SK-N-SH (cell line): ENCODE results near the gene MRPL40. TPM values are rescaled to one million over a fixed set of nuclear protein-coding genes. Genes with fewer than 3 reads are reported as not detected.

Experiments
- CTCF ChIA-PET: fragments of 300-600, 350-600 bp; formaldehyde crosslinking; extraction: SDS; loops from one replicate; lab custom pipeline; 2021; lab: Yijun Ruan, JAX
- POLR2A ChIA-PET: fragments of 350-600 bp; sonication (Branson Sonifier 250); formaldehyde crosslinking; extraction: SDS; loops from one replicate; lab custom pipeline; 2020; ENCODE audit warnings: antibody characterized with exemption, inconsistent platforms; lab: Yijun Ruan, JAX
- DNase-seq: peaks from one replicate; pipeline ENCODE4 v3.0.0; 2012
- H2AFZ ChIP-seq: fragments of 200-600 bp; sonication (generic); 2 replicates; pipeline ENCODE4 v1.8.1; 2016; ENCODE audit warnings: antibody characterized with exemption, mild to moderate bottlenecking, low read depth
- H3F3A ChIP-seq: fragments of 200-600 bp; sonication (generic); replicated peaks from 2 replicates; pipeline ENCODE3; 2016; ENCODE audit warnings: antibody characterized with exemption, mild to moderate bottlenecking; ENCODE audit not compliant: insufficient read depth
- H3K27ac ChIP-seq, 2 experiments: fragments of 200-500 bp in 1 of 2; fragments of 200-600 bp in 1 of 2; sonication (Bioruptor generic) in 1 of 2; sonication (generic), shearing (Covaris generic) in 1 of 2; 2 replicates each; pipeline versions ENCODE4 v1.5.1 to v1.6.1; 2014 to 2016; ENCODE audit warnings: low read depth in 2 of 2, inconsistent platforms in 1 of 2, low read length in 1 of 2, mild to moderate bottlenecking in 1 of 2, mixed read lengths in 1 of 2
- H3K27me3 ChIP-seq: fragments of 200-600 bp; sonication (generic), shearing (Covaris generic); 2 replicates; pipeline ENCODE4 v1.6.1; 2016; ENCODE audit warnings: mixed run types; ENCODE audit not compliant: insufficient read depth
- H3K36me3 ChIP-seq, 2 experiments: fragments of 200-500 bp in 1 of 2; fragments of 200-600 bp in 1 of 2; sonication (Bioruptor generic) in 1 of 2; sonication (generic) in 1 of 2; replicated peaks in 1 of 2; 2 replicates each; pipeline versions ENCODE3 to v1.5.1; 2014 to 2016; ENCODE audit warnings: low read length in 1 of 2, mild to moderate bottlenecking in 1 of 2; ENCODE audit not compliant: insufficient read depth in 2 of 2, control insufficient read depth in 1 of 2
- H3K4me1 ChIP-seq, 2 experiments: fragments of 200-500 bp in 1 of 2; fragments of 200-600 bp in 1 of 2; sonication (Bioruptor generic) in 1 of 2; sonication (generic), shearing (Covaris generic) in 1 of 2; 2 replicates each; pipeline versions ENCODE4 v1.5.1 to v1.6.1; 2014 to 2016; ENCODE audit warnings: low read depth in 1 of 2, low read length in 1 of 2, mixed run types in 1 of 2; ENCODE audit not compliant: insufficient read depth in 2 of 2, control insufficient read depth in 1 of 2
- H3K4me2 ChIP-seq: fragments of 200-600 bp; sonication (generic), shearing (Covaris generic); 2 replicates; pipeline ENCODE4 v1.6.1; 2017; ENCODE audit warnings: mixed run types
- H3K4me3 ChIP-seq, 2 experiments: fragments of 200-500 bp in 1 of 2; fragments of 200-600 bp in 1 of 2; sonication (Bioruptor generic) in 1 of 2; sonication (generic), shearing (Covaris generic) in 1 of 2; 2 replicates each; pipeline versions ENCODE4 v1.5.1 to v1.8.1; 2014 to 2016; ENCODE audit warnings: low read depth in 2 of 2, inconsistent platforms in 1 of 2, low read length in 1 of 2, mild to moderate bottlenecking in 1 of 2, mixed read lengths in 1 of 2, moderate library complexity in 1 of 2
- H3K79me2 ChIP-seq: fragments of 200-600 bp; sonication (generic); 2 replicates; pipeline ENCODE4 v1.8.1; 2017; ENCODE audit warnings: mild to moderate bottlenecking; ENCODE audit not compliant: insufficient read depth
- H3K9ac ChIP-seq: fragments of 200-600 bp; sonication (generic); 2 replicates; pipeline ENCODE4 v1.6.1; 2017; ENCODE audit warnings: mixed run types
- H3K9me2 ChIP-seq: fragments of 200-600 bp; sonication (generic); 2 replicates; pipeline ENCODE4 v1.6.1; 2017; ENCODE audit warnings: mixed run types
- H3K9me3 ChIP-seq: fragments of 200-600 bp; sonication (generic); 2 replicates; pipeline ENCODE4 v1.6.1; 2017; ENCODE audit warnings: mixed run types, mild to moderate bottlenecking, moderate library complexity
- H4K20me1 ChIP-seq: fragments of 200-600 bp; sonication (generic); 2 replicates; pipeline ENCODE4 v1.6.1; 2017; ENCODE audit warnings: mild to moderate bottlenecking, mixed run types; ENCODE audit not compliant: insufficient read depth
- MEF2A ChIP-seq: IDR thresholded peaks from 2 replicates; pipeline ENCODE4 v1.4.0; 2012; ENCODE audit warnings: low read depth, borderline replicate concordance
- SIN3A ChIP-seq: IDR thresholded peaks from 2 replicates; pipeline ENCODE4 v1.6.1; 2012; ENCODE audit warnings: low read depth, mild to moderate bottlenecking, low read length, moderate library complexity, borderline replicate concordance
- TAF1 ChIP-seq: IDR thresholded peaks from 2 replicates; pipeline ENCODE4 v1.6.1; 2012; ENCODE audit warnings: low read depth, mild to moderate bottlenecking, low read length, moderate library complexity, borderline replicate concordance
- TEAD4 ChIP-seq: IDR thresholded peaks from 2 replicates; pipeline ENCODE4 v1.4.0; 2012; ENCODE audit warnings: mild to moderate bottlenecking, borderline replicate concordance; ENCODE audit not compliant: insufficient read depth
- WGBS: methylation state at CpG from one replicate; pipeline ENCODE4 v1.1.6; 2017; ENCODE audit warnings: low lambda C conversion rate; 5-methylcytosine and 5-hydroxymethylcytosine counted together
- polyA plus RNA-seq, 3 experiments: library from polyadenylated mRNA; depleted of rRNA; stranded (reverse); fragments of >200 nt; gene quantifications; 2 replicates each; pipeline ENCODE4 v1.2.3, GENCODE V29; 2012
- TF ChIP-seq, protein P1 (sequence below): fragments of 200-600 bp; sonication (generic); IDR thresholded peaks from 2 replicates; pipeline ENCODE4 v1.6.1; 2017; ENCODE audit warnings: antibody characterized with exemption, mild to moderate bottlenecking, moderate library complexity
- TF ChIP-seq, protein P2 (sequence below): IDR thresholded peaks from 2 replicates; pipeline ENCODE4; 2012
- TF ChIP-seq, protein P3 (sequence below): fragments of 150-350 bp; IDR thresholded peaks from 2 replicates; pipeline ENCODE4 v1.6.1; 2017; ENCODE audit warnings: antibody characterized with exemption, low read length, low read depth, borderline replicate concordance

Gene MRPL40
- polyA plus RNA-seq, 1 of the 3 experiments (the other 2 are of a cell fraction), result 34.9 TPM

DNA sequence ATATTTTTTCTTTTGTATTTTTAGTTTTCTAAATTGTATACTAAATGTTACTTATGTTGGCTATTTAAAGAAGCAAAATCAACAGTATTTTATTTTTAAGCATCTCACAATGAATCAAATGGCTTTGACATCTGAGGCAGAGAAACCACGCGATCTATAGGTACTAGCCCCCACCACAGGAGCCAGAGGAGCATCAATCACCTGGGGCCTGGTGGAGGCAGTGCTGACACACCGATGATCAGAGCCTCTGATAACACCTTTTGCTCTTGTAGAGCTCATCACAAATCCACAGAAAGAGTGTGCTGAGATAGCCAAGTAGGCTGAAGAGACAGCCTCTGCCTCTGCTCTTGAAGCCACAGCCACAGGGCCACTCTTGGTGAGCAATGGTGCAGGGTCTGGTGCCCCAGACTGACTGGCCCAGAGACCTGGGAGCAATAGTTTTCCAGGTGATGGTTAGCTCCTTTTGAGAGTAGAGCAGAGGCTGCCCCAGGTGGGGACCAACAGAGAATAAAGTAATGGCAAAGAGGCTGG lies 26.0 kb upstream of the MRPL40 start (continued):
- TF ChIP-seq, protein P1, sequence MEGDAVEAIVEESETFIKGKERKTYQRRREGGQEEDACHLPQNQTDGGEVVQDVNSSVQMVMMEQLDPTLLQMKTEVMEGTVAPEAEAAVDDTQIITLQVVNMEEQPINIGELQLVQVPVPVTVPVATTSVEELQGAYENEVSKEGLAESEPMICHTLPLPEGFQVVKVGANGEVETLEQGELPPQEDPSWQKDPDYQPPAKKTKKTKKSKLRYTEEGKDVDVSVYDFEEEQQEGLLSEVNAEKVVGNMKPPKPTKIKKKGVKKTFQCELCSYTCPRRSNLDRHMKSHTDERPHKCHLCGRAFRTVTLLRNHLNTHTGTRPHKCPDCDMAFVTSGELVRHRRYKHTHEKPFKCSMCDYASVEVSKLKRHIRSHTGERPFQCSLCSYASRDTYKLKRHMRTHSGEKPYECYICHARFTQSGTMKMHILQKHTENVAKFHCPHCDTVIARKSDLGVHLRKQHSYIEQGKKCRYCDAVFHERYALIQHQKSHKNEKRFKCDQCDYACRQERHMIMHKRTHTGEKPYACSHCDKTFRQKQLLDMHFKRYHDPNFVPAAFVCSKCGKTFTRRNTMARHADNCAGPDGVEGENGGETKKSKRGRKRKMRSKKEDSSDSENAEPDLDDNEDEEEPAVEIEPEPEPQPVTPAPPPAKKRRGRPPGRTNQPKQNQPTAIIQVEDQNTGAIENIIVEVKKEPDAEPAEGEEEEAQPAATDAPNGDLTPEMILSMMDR, result no peak

DNA sequence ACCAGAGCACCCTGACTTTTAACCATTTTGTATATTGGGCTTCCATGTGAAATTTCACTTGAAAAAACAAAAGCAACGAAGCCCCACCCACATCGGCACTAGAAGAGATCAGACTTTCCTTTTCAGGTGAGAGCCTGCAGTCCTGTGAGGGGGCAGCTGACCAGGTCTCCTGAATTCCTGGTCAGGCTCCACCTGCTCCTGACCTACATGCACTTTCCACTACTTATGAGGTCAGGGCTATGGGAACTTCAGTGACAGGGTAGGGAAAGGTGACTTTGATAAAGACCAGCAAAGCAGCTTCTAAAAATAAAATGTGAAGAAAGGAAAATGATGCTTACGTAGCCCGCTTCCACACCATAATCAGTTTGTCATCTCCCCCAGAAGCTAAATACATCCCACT lies 25.5 kb upstream of the MRPL40 start:
- CTCF ChIA-PET, result interaction anchor here (1.1 to 2.0 kb wide), 4 partner anchors 12 to 228 kb away, joined by 3 to 10 read pairs (median 5); partner anchors contain the start of gene SLC25A1

More for the DNA sequence above, 25.5 kb upstream of the MRPL40 start:
- Histone ChIP-seq H3K4me2 (no peak overlapping the region), H4K20me1 (no peaks in the 10 kb centered on the region), H3K79me2 (peaks cover 18% of the 10 kb centered on the region; the same call in 1 of the 2 replicates), H2AFZ (no peak overlapping the region), H3K27ac (peak overlapping the region in 1 of 2 experiments; percentile 95; a peak in 2 of 4 replicates), H3F3A (peaks cover 4% of the 10 kb centered on the region), H3K9ac (no peak overlapping the region), H3K4me3 (no peak overlapping the region), H3K9me3 (no peaks in the 10 kb centered on the region), H3K36me3 (peaks cover 35 to 49% of the 10 kb centered on the region in 2 experiments), H3K27me3 (no peaks in the 10 kb centered on the region), H3K4me1 (peaks cover 0 to 34% of the 10 kb centered on the region in 2 experiments; a peak in 2 of 4 replicates), H3K9me2 (no peaks in the 10 kb centered on the region)
- TF ChIP-seq TAF1, result no peak
- TF ChIP-seq MEF2A, result no peak
- TF ChIP-seq, protein P2, sequence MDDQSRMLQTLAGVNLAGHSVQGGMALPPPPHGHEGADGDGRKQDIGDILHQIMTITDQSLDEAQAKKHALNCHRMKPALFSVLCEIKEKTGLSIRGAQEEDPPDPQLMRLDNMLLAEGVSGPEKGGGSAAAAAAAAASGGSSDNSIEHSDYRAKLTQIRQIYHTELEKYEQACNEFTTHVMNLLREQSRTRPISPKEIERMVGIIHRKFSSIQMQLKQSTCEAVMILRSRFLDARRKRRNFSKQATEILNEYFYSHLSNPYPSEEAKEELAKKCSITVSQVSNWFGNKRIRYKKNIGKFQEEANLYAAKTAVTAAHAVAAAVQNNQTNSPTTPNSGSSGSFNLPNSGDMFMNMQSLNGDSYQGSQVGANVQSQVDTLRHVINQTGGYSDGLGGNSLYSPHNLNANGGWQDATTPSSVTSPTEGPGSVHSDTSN, result no peak
- no peak for TF ChIP-seq SIN3A
- TF ChIP-seq TEAD4, result no peak
- TF ChIP-seq, protein P3, sequence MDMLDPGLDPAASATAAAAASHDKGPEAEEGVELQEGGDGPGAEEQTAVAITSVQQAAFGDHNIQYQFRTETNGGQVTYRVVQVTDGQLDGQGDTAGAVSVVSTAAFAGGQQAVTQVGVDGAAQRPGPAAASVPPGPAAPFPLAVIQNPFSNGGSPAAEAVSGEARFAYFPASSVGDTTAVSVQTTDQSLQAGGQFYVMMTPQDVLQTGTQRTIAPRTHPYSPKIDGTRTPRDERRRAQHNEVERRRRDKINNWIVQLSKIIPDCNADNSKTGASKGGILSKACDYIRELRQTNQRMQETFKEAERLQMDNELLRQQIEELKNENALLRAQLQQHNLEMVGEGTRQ, result no peak
- 93% methylated on average over 4 of the region's 4 CpGs for WGBS
- POLR2A ChIA-PET, result no interaction called here
- no peak for DNase-seq
